Hematopoietic multipotent progenitor cell (in vitro differentiated cells): Measurements from ENCODE around the gene PSEN1. TPM values are rescaled to one million over a fixed set of nuclear protein-coding genes. Genes with fewer than 3 reads are reported as not detected.

Experiments used
- DNase-seq, 3 donors: peaks; one replicate each; pipeline ENCODE4 v3.0.0-alpha.2; 2011 to 2015; ENCODE audit warnings: low read depth in 2 of 3, low spot score in 2 of 3
- small RNA-seq: library from RNA; depleted of rRNA; stranded (forward); fragments of <200 nt; gene quantifications from one replicate; pipeline ENCODE3, GENCODE V24; 2012
- total RNA-seq: library from RNA; depleted of rRNA; stranded (reverse); fragments of >200 nt; gene quantifications from one replicate; pipeline ENCODE4 v1.2.3, GENCODE V29; 2012

PSEN1 gene
- total RNA-seq, 1 donor, result 43.6 TPM

DNA sequence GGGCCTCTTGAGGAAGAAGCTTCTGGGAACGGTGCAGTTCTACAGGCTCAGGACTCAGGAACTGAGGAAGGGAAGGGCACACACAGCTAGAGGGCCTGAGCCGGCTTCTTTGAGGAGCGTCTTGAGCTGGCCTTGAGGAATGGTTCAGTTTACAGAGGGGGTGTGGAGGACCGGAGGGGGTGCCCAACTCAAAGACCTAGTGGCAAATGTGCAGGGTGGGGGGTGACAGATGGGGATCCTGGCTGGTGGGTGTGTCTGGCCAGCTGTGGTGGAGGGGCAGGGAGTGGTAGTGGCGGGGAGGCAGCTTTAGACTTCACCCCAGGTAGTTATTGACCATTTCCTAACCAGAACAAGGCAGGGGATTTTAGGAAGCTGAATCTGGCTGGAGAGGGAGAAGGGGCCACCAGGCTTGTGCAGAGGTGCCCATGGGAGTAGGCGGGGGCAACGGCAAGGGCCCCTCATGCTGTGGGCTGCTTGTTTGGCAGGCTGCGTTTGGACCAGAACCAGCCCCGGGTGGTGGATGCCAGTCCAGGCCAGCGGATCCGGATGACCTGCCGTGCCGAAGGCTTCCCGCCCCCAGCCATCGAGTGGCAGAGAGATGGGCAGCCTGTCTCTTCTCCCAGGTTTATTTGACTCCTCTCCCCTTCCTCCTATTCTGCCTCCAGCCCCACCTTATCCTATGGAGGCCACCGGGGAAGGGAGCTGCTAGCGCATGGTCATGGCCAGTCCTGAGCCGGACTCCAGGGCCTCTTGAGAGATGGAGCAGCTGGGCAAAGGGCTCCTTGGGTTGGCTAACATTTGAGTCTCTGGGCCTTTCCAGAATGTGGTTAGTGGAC is 128.8 kb downstream of the PSEN1 start:
- DNase-seq, result no peak

DNA sequence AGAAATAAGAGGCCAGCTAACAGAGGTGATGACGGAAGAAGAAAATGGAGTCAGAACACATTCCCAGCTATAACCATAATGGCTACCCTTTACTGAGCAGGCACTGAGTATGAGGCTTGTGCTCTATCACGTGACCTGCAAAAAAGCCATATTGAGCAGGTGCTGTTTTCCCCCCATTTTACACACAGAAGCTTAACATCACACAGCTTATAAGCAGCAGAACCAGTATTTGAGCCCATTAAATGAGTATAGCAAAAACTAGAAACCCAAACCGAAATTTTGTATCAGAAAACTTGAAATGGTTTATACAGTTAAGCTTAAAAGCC is 129.4 kb downstream of the PSEN1 start:
- no peak for DNase-seq

DNA sequence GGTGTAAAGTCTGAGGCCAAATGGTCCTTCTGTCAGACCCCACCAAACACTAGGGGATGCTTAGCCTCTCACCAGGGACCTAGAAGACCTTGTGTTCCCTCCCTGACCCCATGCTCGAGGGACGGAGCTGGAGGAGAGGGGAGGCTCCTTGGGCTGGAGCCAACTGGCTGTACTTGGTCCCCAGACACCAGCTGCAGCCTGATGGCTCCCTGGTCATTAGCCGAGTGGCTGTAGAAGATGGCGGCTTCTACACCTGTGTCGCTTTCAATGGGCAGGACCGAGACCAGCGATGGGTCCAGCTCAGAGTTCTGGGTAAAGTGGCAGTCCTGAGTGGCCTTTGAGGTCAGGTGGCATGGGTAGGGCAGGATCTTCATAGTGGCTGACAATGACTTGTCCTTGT is 130.0 kb downstream of the PSEN1 start:
- DNase-seq, result no peak

DNA sequence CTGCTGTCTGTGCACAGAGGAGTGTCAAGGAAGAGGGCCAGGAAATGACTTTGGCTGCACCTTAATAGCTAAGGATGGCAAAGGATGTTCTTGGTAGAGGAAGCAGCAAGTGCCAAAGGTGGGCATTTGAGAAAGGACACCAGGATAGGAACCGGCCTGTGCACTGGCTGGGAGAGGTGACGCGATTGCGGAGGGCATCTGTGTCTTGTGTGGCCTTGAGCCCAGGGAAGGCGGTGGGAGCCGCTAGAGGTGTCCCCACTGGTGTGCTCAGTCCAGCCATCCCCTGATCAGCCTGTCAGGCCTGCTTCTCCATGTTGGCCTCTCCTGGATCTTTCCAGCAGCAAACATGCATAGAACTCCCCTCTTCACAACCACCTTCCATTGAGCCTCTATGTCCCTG is 131.2 kb downstream of the PSEN1 start:
- DNase-seq, result no peak

DNA sequence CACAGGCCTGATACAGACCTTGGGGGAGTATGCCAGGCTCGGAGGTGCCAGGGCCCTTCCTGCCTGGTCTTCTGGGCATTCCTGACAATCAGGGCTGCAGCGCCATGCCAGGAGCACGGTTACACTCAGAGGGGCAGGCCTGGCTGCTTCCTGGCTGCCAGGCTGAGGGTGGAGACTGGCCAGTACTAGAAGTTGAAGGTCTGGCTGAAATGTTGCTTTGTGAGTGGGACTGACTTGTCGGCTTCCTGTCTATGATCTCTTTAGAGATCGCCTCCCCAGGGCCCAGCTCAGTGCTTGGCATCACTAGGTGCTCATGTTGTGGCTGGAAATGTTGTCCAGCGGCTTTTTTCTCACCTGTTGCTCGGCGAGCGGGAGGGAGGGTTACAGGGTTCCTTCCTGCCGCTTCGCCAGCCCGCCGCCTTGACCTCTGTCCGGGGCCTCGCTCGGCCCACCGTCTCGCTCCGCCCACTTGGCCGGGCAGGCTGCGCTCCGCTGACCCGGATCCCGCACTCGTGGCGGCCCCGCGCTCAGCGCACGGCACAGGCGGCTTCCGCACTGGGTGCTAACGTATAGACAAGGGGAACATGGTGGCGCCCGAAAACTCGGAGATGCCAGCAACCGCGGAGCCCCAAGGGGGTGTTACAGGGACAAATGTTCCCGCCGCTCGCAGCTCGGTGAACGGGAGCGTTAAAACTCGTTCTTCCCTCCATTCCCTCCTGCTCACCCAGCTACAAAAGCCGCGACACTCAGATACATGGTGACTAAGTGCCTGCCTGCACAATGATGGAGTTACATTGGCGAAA is 133.6 kb downstream of the PSEN1 start:
- DNase-seq, result peak in 1 of 3 donors; percentile 28

DNA sequence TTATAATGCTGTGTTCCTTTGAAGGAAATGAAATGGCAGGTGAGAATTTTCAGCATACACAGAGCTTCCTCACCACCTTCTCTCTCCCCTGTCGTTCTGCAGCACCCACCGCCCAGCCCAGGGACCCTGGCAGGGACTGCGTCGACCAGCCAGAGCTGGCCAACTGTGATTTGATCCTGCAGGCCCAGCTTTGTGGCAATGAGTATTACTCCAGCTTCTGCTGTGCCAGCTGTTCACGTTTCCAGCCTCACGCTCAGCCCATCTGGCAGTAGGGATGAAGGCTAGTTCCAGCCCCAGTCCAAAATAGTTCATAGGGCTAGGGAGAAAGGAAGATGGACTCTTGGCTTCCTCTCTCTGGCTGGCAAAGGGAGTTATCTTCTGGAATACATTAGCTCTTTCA is 136.1 kb downstream of the PSEN1 start:
- no peak for DNase-seq

Small RNA genes lying within 50 kb of the gene (small RNA-seq; reads per million reads assigned to genes)
- not detected for gene AC004858.1
- not detected for gene RNU6-419P

Other genes with a start within 250 kb of the PSEN1 start
- gene DPF3, start 242.4 kb upstream of the PSEN1 start, total RNA-seq, result under 0.01 TPM
- 10.2 TPM for gene DCAF4, start 210.0 kb upstream of the PSEN1 start, total RNA-seq
- gene ZFYVE1, start 109.4 kb upstream of the PSEN1 start, total RNA-seq, result 22.9 TPM
- 22.4 TPM for gene RBM25, start 78.0 kb upstream of the PSEN1 start, total RNA-seq
- 1.6 TPM for gene PAPLN, start 101.0 kb downstream of the PSEN1 start, total RNA-seq